HK-2 (cell line): Measurements from ENCODE around the gene FHIP2A.
"Not testable (repeated sequence)": the region's sequence is repeated elsewhere in the genome, so short reads cannot be mapped to it uniquely, and the experiment has no call there.

Experiments
- DNase-seq: peaks from one replicate; pipeline ENCODE4 v3.0.0-alpha.2; 2018; ENCODE audit not compliant: unreplicated experiment

FHIP2A gene, protein sequence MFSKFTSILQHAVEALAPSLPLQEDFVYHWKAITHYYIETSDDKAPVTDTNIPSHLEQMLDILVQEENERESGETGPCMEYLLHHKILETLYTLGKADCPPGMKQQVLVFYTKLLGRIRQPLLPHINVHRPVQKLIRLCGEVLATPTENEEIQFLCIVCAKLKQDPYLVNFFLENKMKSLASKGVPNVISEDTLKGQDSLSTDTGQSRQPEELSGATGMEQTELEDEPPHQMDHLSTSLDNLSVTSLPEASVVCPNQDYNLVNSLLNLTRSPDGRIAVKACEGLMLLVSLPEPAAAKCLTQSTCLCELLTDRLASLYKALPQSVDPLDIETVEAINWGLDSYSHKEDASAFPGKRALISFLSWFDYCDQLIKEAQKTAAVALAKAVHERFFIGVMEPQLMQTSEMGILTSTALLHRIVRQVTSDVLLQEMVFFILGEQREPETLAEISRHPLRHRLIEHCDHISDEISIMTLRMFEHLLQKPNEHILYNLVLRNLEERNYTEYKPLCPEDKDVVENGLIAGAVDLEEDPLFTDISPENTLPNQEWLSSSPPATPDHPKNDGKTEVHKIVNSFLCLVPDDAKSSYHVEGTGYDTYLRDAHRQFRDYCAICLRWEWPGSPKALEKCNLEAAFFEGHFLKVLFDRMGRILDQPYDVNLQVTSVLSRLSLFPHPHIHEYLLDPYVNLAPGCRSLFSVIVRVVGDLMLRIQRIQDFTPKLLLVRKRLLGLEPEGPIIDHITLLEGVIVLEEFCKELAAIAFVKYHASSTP

DNA sequence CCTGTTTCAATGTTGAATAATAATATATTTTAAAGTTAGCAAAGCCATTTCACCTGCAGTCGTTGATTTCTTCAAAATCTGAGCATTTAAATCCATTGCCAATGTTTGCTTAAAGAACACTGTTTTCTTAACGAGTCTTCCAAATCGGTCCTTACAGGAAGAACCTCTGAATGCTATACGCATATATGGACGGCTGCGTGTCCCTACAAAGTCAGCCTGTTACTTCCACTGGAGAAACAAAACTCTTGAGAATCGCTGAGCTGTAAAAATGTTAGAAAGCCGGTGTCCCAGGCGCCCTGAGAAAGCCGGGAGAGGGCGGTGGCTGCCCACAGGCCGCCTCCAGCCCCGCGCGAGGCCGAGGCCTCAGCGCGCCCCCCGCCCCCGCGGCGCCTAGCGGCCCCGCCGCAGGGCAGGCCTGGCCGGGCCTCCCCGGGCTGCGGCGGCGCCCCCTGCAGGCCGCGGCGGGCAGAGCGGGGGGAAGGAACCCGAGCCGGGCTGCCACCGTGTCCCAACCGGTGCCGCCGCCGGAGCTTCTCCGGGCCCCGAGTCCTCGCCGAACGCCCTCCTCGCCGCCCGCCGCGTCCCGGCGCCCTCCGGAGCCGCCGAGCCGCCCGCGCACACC, at the start of gene FHIP2A:
Gene FHIP2A, plus strand, starts transcription at position 488 of the 622 bp plus-strand sequence. CDS start 299 bp downstream, outside the sequence.
- peak; percentile 88 for DNase-seq

DNA sequence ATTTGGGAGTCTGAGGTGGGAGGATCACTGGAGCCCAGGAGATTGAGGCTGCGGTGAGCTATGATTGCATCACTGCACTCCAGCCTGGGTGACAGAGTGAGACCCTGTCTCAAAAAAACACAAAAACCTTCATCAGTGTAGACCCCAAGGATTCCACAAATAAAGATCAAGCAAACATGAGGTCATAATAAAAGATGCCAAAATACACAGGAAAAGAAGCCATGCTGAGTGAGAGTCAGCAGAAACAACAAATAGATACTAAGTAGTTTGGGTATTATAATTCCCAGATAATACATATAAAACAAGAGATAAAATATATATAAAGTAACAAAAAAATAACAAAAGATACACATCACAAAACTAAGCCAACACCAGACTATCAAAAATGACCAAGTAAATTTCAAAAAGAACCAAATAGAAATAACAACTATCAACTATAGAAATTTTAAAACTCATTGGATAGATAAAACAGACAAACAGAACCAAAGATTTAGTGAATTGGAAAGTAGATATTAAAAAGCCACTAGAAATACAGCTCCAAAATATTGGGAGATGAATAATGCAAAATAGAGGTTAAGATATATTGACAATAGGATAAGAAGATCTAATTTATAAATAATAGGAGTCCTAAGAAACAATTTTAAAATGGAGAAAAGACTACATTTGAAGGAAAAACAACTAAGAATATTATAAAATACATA, 48.9 kb upstream of the FHIP2A start:
- no peak for DNase-seq

DNA sequence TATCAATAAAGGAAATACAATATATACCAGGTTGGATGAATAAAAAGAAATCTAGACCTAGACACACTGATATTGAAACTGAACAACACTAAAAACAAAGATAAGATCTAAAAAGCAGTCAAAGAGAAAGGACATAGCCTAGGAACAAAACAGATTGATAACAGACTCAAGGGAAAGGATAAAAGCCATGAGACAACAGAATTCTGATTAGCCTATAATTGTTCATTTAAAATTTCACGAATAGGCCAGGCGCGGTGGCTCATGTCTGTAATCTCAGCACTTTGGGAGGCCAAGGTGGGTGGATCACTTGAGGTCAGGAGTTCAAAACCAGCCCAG, 48.4 kb upstream of the FHIP2A start:
- no peak for DNase-seq

DNA sequence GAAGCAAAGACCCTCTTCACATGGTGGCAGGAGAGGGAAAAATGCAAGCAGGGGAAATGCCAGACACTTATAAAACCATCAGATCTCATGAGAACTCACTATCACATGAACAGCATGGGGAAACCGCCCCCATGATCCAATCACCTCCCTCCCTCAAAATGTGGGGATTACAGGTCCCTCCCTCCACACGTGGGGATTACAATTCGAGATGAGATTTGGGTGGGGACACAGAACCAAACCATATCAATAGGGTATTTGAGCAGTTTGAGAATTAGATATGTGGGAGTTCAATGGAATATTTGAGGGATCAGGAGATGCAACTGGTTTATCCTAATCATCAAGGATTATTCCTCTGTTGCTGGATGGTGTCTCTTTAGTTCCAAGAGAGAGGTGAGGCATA, 46.5 kb upstream of the FHIP2A start:
- not testable (repeated sequence) for DNase-seq

DNA sequence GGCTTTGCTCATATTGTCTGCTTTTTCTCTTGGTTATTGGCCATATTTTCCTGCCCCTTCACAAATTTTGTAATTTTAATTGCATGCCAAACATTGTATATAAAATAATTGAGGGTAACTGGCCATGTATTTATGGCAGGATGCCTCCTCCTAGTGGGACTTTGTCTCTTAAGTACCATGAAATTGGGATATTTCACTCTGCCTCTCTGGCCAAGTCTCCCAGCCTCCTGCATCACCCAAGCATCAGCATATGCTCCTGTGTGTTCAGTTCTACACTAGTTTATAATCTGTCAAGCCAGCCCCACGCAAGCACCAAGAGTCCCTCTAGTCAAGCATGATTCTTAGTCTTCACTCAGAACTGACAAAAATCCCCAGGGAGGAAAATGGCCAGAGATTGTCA, 44.2 kb upstream of the FHIP2A start:
- DNase-seq: no peak

DNA sequence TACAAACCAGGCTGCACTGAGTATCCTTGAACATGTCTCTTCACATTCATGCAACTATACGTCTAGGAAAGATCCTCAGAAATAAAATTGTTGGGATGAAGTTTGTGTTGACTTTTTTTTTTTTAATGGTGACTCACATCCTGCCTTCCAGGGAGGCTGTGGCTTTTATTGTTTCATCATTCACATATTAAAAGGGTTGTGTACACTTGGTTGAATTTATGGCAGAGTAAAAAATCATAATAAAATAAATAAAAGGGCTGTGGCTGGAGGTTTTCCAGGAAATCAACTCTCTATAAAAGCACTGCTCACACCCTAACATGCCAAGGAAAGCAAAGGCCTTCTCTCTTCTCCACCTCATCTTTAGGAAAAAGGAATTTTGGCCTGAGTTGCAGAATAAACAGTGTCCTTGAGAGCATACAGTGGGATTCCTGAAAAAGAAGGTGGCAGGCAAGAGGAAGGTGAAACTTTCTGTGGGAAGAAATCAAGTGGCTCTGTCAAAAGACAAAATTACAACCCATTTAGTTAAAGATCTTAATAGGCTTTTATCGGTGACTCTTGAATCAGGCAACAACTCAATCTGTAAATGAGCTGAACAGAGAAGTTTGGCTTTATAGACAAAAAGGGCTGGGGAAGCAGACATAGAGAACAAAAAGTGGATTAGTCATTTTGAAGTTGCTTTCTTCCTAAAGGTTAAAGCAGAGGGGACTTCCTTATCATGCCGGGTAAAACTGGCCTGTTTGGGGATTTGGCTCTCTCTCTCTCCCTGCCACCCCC, 41.6 kb upstream of the FHIP2A start:
- DNase-seq: no peak

DNA sequence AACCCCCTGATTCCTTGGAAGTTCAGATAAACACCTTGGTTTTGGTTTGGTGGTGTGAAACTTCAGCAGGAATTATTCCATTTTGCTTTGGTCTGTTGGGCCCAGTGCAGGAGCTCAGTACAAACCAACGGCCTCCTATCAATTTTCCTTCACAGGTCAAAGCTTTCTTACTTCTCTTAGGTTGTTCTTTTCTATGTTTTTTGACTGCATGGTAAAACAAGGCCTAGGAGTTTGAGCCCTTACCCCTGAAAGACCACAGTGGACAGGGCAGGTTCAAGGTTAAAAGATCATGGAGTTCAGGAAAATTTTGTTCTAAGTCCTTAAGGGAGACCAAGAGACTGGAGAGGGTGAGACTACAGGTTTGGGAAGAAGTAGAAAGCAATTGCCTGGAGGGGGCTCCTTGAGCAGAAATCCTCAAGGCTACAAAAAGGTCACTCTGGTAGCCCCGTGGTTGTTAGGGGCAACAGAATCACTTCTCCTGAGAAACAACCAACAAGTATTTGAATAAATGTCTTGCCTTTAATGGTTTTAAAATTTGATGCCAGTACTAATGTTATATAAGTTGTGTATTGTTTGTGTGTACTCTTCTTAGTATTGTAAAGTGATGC, 40.9 kb upstream of the FHIP2A start:
- no peak for DNase-seq

DNA sequence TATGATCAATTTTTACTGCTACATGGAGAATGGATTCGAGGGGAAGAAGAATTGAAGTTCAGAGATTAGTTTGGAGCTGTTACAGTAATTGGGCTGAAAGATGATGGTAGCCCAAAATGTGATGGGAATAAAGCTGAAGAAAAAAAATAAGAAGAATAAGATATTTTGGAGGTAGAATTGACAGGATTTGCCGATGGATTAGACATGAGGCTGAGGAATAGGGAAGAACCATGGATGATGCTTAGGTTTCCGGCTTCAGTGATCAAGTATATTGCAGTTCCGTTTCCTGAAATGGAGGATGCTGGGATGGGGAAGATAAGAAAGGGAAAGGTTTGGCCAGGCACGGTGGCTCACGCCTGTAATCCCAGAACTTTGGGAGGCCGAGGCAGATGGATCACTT, 38.9 kb upstream of the FHIP2A start:
- DNase-seq: no peak

DNA sequence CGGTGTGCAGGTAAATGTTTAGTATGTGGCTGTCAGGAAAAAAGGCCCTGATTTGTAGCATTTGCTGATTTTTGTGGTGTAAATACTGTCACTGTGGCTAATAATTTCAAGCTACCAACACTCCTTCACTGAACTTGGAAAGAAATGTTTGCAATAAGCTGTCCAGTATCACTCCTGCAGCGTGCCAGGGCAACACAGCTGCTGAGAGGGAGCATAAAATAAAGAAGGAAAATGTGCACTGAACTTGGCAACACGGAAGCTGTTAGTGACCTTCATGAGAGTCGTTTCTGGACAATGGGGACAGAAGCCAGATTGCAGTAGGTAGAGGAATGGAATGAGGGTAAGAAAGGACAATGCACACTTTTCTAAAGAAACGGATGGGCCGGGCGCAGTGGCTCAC, 37.9 kb upstream of the FHIP2A start:
- no peak for DNase-seq

DNA sequence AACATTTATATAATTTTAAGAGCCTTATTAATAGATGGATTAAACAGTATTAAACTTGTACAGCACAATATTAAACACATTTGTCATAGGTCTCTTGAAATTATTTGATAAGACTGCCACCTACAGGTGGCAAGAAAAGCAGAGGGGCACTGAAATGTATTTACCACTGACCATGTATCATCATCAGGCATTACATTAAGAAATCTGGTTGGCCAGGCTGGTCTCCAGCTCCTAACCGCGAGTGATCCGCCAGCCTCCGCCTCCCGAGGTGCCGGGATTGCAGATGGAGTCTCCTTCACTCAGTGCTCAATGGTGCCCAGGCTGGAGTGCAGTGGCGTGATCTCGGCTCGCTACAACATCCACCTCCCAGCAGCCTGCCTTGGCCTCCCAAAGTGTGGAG, 35.1 kb upstream of the FHIP2A start:
- DNase-seq: not testable (repeated sequence)

DNA sequence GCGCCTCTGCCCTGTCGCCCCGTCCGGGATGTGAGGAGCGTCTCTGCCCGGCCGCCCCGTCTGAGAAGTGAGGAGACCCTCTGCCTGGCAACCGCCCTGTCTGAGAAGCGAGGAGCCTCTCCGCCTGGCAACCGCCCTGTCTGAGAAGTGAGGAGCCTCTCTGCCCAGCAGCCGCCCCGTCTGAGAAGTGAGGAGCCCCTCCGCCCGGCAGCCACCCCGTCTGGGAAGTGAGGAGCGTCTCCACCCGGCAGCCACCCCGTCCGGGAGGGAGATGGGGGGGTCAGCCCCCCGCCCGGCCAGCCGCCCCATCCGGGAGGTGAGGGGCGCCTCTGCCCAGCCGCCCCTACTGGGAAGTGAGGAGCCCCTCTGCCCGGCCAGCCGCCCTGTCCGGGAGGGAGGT, 34.4 kb upstream of the FHIP2A start:
- not testable (repeated sequence) for DNase-seq

DNA sequence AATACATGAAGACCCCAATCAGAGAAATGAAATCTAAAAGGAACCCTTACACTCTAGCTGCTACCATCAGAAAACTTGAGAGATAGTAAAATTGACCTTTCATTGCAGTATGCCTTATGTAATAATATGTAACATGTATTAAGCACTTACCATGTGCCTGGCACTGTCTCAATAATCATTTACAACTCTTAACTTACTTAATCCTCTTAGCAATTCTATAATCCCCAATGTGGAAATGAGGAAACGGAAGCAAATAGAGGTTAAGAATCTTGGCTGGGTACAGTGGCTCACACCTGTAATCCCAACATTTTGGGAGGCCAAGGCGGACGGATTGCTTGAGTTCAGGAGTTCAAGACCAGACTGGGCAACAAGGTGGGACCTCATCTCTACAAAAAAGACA, 29.8 kb upstream of the FHIP2A start:
- no peak for DNase-seq

DNA sequence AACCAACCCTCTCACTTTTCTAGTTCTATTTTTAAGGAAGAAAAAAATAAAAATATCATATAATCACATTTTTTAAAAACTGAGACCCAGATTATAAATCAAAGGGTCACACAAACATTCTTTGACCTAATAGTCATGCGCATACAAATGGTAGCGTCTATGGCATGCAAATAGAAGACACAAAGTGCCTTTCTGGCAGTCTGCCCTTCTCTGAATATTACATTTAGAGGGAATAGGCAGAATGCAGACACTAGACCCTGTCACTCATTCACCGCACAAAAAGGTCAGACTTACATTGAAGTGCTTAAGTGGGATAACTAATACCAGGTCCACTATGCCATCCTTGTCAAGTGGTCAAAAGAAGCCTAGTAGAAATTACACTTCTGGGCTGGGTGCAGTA, 26.5 kb upstream of the FHIP2A start:
- DNase-seq: no peak

DNA sequence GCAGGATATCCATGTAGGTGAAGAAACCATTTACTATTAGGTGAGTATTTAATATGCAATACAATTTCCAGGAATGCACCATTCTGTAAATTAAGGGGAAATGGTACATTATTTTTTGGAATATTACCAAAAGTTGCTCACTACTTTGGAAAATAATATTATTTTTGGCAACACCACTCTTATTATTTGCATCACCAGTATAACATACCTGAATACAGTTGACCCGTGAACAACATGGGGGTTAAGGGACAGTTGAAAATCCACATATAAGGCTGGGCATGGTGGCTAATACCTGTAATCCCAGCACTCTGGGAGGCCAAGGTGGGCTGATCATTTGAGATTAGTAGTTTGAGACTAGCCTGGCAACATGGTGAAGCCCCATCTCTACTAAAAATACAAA, 21.2 kb upstream of the FHIP2A start:
- DNase-seq: no peak

DNA sequence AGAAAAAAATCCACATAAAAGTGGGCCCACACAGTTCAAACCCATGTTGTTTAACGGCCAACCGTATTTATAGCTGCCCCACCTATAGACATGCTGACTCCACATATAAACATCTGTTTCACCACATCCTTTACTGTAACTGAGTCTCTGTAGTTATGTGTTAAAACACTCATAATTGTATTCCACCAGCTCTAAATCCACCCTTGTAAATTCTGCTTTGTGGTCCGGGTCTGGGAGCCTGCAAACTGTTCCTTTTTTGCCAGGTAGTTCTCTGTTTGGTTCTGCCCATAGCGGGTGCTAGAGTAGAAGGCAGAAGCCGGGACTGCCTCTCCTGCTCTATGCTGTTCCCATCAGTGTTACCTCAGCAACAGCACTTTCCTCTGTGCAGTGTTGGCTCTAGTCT, 20.2 kb upstream of the FHIP2A start:
- no peak for DNase-seq

DNA sequence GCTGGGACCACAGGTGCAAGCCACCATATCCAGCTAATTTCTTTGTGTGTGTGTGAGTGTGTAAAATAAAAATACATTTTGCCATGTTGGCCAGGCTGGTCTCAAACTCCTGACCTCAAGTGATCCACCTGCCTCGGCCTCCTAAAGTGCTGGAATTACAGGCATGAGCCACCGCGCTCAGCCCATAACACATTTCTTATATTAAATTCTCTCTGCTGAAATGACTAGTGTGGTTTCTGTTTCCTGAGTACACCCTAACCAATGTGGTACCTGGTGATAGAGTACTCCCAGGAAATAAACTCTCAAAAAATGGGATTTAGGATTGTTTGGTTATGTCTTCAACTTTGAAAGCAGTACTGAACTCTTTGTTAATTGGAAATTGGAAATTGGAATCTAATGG, 19.4 kb upstream of the FHIP2A start:
- DNase-seq: no peak

DNA sequence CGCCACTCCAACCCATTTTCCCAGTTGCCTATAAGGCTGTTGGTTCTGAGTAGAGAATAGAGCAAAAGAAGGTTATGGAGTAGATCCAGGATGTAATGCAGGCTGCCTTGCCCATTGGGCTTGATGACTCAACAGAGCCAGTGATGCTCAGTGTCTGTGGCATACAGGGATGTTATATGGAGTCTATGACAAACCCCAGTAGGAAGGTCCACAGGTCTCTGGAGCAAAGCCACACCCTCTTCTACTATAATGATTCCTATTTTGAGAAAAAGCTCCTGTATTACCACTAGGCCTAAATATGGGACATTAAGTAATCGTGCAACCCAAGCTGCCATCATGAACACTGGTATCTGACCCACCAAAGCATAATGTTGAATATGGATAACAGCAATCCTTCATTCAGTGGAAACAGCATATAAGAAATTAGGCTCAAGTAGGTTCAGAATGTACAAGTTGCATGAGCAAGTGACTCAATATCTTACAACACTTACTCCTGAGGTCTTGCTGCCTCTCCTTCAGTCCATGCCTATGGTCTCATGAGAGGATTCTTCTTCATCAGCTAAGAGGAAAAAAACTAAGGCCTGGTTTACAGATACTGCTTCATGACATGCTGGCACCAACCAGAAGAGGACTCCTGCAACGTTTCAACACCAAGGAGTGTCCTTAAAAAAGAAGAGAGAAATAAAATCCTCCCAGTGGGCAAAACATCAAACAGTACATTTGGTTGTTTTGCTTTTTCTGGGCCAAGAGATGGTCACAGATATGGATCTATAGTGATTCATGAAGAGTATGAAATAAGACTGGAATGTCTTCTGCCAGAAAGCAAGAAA, 14.8 kb upstream of the FHIP2A start:
- DNase-seq: no peak

DNA sequence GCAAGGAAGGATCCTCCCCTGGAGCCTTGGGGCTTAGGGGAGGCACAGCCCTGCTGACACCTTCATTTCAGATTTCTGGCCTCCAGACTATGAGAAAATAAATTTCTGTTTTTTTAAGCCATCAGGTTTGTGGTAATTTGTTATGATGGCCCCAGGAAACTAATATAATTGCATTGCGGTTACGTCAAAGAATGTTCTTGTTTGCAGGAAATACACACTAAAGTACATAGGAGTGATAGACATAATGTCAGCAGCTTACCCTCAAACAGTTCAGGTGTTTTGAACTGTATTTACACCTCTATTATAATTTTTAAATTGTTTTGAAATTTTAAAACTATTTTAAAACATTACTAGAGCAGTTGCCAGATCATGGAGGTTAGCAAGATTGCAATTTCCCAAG, 12.6 kb upstream of the FHIP2A start:
- DNase-seq: no peak

DNA sequence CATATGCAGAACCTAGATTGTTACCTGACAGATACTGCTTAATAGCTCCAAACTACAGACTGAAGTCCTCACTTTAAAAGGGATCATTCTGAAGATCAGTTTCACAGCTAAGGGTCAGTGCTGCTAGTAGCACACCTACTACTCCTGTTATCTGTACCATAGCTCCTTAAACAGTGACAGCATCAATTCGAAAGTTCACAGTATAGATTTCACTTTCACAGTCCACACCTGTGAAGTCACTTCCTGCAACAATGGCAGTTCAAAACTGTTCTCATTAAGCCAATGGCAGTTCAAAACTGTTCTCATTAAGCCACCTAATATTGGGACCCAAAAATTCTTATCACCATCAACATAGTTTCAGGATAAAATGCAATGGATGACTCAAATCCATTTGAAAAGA, 10.7 kb upstream of the FHIP2A start:
- no peak for DNase-seq

DNA sequence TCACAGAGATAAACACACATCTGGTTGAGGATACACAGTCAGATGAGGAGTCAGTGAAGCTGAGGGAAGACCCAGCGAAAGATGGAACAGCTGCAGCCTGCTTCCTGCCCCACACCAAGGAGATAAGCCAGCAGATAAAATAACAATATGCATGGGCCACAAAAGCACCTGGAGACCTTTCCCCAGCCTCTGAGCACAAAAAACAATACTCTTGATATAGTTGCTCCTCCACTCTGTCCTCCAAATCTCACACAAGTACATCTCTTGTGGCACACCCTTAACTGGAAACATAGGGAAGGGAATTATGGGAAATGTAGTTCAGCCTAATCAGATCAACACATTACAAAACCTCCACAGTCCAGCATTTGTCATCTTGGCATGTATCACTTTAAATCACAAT, 9.7 kb upstream of the FHIP2A start:
- DNase-seq: no peak
